Uterus (tissue), 2 donors: Measurements from ENCODE around the gene ALOX15.

ENCODE experiments used
- CTCF ChIP-seq, 4 experiments: fragments of 200-600 bp in 2 of 4; fragments of 450-650 bp in 2 of 4; sonication (generic) in 2 of 4; IDR thresholded peaks; one replicate each; pipeline ENCODE4 v1.5.1; 2016 to 2019; ENCODE audit warnings: antibody characterized with exemption in 4 of 4, mild to moderate bottlenecking in 2 of 4, moderate library complexity in 1 of 4
- POLR2A ChIP-seq, 2 donors: fragments of 450-650 bp; IDR thresholded peaks; one replicate each; pipeline ENCODE4 v1.6.1; 2016; ENCODE audit warnings: antibody characterized with exemption in 2 of 2, mild to moderate bottlenecking in 1 of 2, moderate library complexity in 1 of 2

- no peak for TF ChIP-seq CTCF (IDR thresholded peaks at IDR 0.05)
- no peak for TF ChIP-seq POLR2A (IDR thresholded peaks at IDR 0.05)
Measured at GRCh38 chr17:4663711-4664110, 22.2 kb upstream of the ALOX15 start.
